T-cell (primary cell): ENCODE results near the gene GRM8. TPM values are rescaled to one million over a fixed set of nuclear protein-coding genes. Genes with fewer than 3 reads are reported as not detected.
"Not testable (repeated sequence)": the region's sequence is repeated elsewhere in the genome, so short reads cannot be mapped to it uniquely, and the experiment has no call there.

Source experiments
- ATAC-seq, 4 experiments: fragments of 200-7000 bp in 3 of 4; fragments of 150-1000 bp in 1 of 4; cut with Tn5 transposase; replicated peaks in 1 of 4; 1 replicate in 3 of 4; 2 replicates in 1 of 4; pipeline ENCODE4 v1.10.0; 2021; ENCODE audit warnings: moderate library complexity in 3 of 4, mild to moderate bottlenecking in 2 of 4, moderate number of reproducible peaks in 1 of 4
- CTCF ChIA-PET, 2 donors: fragments of 300-600 bp; sonication (Branson Sonifier 250); formaldehyde crosslinking; loops; one replicate each; lab custom pipeline; 2022; ENCODE audit warnings: antibody characterized with exemption in 2 of 2; lab: Charles Lee
- POLR2A ChIA-PET, 2 donors: fragments of 300-600 bp; sonication (Branson Sonifier 250); formaldehyde crosslinking; loops; one replicate each; lab custom pipeline; 2022; ENCODE audit warnings: antibody characterized with exemption in 2 of 2; lab: Charles Lee
- DNase-seq, 35 experiments: peaks; one replicate each; pipeline versions ENCODE4 v3.0.0 to v3.0.0-alpha.2; 2013 to 2023
- H3K27ac ChIP-seq: one replicate; pipeline ENCODE4 v1.5.1; 2013; ENCODE audit warnings: low read length
- H3K27me3 ChIP-seq, 2 experiments: replicated peaks in 1 of 2; 1 replicate in 1 of 2; 2 replicates in 1 of 2; pipeline versions ENCODE4 v1.6.1 to v1.7.0; 2013; ENCODE audit warnings: low read length in 1 of 2, mixed read lengths in 1 of 2; ENCODE audit not compliant: control insufficient read depth in 2 of 2, insufficient read depth in 2 of 2; ENCODE audit errors: extremely low read depth in 1 of 2
- H3K36me3 ChIP-seq, 2 donors: 1 replicate in 1 of 2; 2 replicates in 1 of 2; pipeline versions ENCODE4 v1.6.1 to v1.7.0; 2013; ENCODE audit warnings: low read length in 1 of 2; ENCODE audit not compliant: control insufficient read depth in 2 of 2, insufficient read depth in 1 of 2; ENCODE audit errors: extremely low read depth in 1 of 2
- H3K4me1 ChIP-seq, 2 experiments: 1 replicate in 1 of 2; 2 replicates in 1 of 2; pipeline versions ENCODE4 v1.6.1 to v1.7.0; 2013; ENCODE audit warnings: low read length in 2 of 2, mixed read lengths in 1 of 2; ENCODE audit not compliant: insufficient read depth in 2 of 2, control insufficient read depth in 1 of 2; ENCODE audit errors: extremely low read depth in 1 of 2
- H3K4me3 ChIP-seq, 2 donors: 1 replicate in 1 of 2; 2 replicates in 1 of 2; pipeline versions ENCODE4 v1.5.1 to v1.7.0; 2013; ENCODE audit warnings: mild to moderate bottlenecking in 2 of 2, low read length in 1 of 2, moderate library complexity in 1 of 2; ENCODE audit not compliant: control insufficient read depth in 1 of 2; ENCODE audit errors: extremely low read depth in 1 of 2
- H3K9me3 ChIP-seq: 2 replicates; pipeline ENCODE4 v1.7.0; 2013
- H3K27ac Mint-ChIP-seq, 2 donors: one replicate each; pipeline ENCODE4 v1.8.0; 2020 to 2021; ENCODE audit warnings: mild to moderate bottlenecking in 2 of 2, mixed read lengths in 2 of 2
- H3K27me3 Mint-ChIP-seq, 2 donors: one replicate each; pipeline ENCODE4 v1.8.0; 2021 to 2022; ENCODE audit warnings: mixed read lengths in 2 of 2
- H3K36me3 Mint-ChIP-seq: one replicate; pipeline ENCODE4 v1.8.0; 2021; ENCODE audit warnings: mixed read lengths
- H3K4me1 Mint-ChIP-seq, 3 donors: one replicate each; pipeline ENCODE4 v1.8.0; 2020 to 2022; ENCODE audit warnings: mixed read lengths in 3 of 3, mild to moderate bottlenecking in 1 of 3
- H3K4me3 Mint-ChIP-seq, 3 donors: one replicate each; pipeline ENCODE4 v1.8.0; 2020 to 2022; ENCODE audit warnings: mild to moderate bottlenecking in 3 of 3, mixed read lengths in 3 of 3, moderate library complexity in 3 of 3
- H3K9me3 Mint-ChIP-seq, 3 donors: one replicate each; pipeline ENCODE4 v1.8.0; 2020 to 2022; ENCODE audit warnings: mixed read lengths in 3 of 3
- WGBS: methylation state at CpG from one replicate; pipeline ENCODE4 v1.1.5; 2013; ENCODE audit warnings: missing lambda C conversion rate; ENCODE audit not compliant: insufficient coverage; 5-methylcytosine and 5-hydroxymethylcytosine counted together
- total RNA-seq, 35 experiments: library from RNA in 6 of 35; stranded (reverse) in 6 of 35; fragments of 120-200 nt in 1 of 35; gene quantifications; one replicate each; pipeline versions ENCODE4 v1.2.1 to v1.2.4 and lab custom pipeline; 2013 to 2026

The GRM8 gene
- total RNA-seq, 5 donors from 2014 or later (not counting 1 experiment from before 2014, with no cell fraction given) = not detected

GRCh38 chr7:126682176-126682575, 570.6 kb downstream of the GRM8 start:
- Mint-ChIP-seq H3K27ac (no peak overlapping the region), H3K27me3 (no peaks in the 10 kb centered on the region), H3K36me3 (no peaks in the 10 kb centered on the region), H3K9me3 (no peaks in the 10 kb centered on the region), H3K4me1 (no peaks in the 10 kb centered on the region), H3K4me3 (no peak overlapping the region)
- POLR2A ChIA-PET = no interaction called here
- ATAC-seq (no peak), DNase-seq (no peak)
- Histone ChIP-seq H3K4me1 (no peaks in the 10 kb centered on the region), H3K27ac (no peak overlapping the region), H3K36me3 (no peaks in the 10 kb centered on the region), H3K9me3 (no peaks in the 10 kb centered on the region), H3K27me3 (peaks cover 0 to 4% of the 10 kb centered on the region in 2 experiments), H3K4me3 (no peak overlapping the region)
- CTCF ChIA-PET = no interaction called here

GRCh38 chr7:126668762-126669161, 584.0 kb downstream of the GRM8 start:
- H3K9me3 ChIP-seq, H3K27me3 ChIP-seq, H3K27ac ChIP-seq, H3K27ac Mint-ChIP-seq, H3K36me3 Mint-ChIP-seq, H3K4me3 Mint-ChIP-seq, POLR2A ChIA-PET, H3K4me1 Mint-ChIP-seq, H3K27me3 Mint-ChIP-seq, CTCF ChIA-PET, H3K4me1 ChIP-seq, H3K4me3 ChIP-seq, ATAC-seq, DNase-seq, H3K36me3 ChIP-seq: not testable (repeated sequence)
- WGBS = no CpG with 5 or more reads among the region's 1 CpG
- H3K9me3 Mint-ChIP-seq = peaks cover 0 to 16% (median 3%) of the 10 kb centered on the region in 3 donors

GRCh38 chr7:126668367-126668752, 584.4 kb downstream of the GRM8 start:
- H3K27ac Mint-ChIP-seq = no peak overlapping the region
- H3K4me1 ChIP-seq = no peaks in the 10 kb centered on the region
- peaks cover 0 to 16% (median 3%) of the 10 kb centered on the region in 3 donors for H3K9me3 Mint-ChIP-seq
- H3K36me3 ChIP-seq = no peaks in the 10 kb centered on the region
- no peak overlapping the region for H3K27ac ChIP-seq
- DNase-seq = no peak
- H3K4me3 ChIP-seq = no peak overlapping the region
- H3K4me1 Mint-ChIP-seq = no peaks in the 10 kb centered on the region
- H3K27me3 ChIP-seq = no peaks in the 10 kb centered on the region
- 81% methylated on average over 3 of the region's 5 CpGs for WGBS
- ChIA-PET POLR2A (no interaction called here), CTCF (no interaction called here)
- H3K9me3 ChIP-seq = no peaks in the 10 kb centered on the region
- H3K36me3 Mint-ChIP-seq = no peaks in the 10 kb centered on the region
- no peak for ATAC-seq
- H3K27me3 Mint-ChIP-seq = no peaks in the 10 kb centered on the region
- H3K4me3 Mint-ChIP-seq = no peak overlapping the region

- WGBS = 79% methylated on average over 10 of the region's 14 CpGs
- no peak overlapping the region for H3K4me3 Mint-ChIP-seq
- no peak overlapping the region for H3K4me3 ChIP-seq
- no peaks in the 10 kb centered on the region for H3K4me1 Mint-ChIP-seq
- no peaks in the 10 kb centered on the region for H3K9me3 ChIP-seq
- no peaks in the 10 kb centered on the region for H3K4me1 ChIP-seq
- H3K27me3 Mint-ChIP-seq = no peaks in the 10 kb centered on the region
- H3K36me3 Mint-ChIP-seq = no peaks in the 10 kb centered on the region
- ATAC-seq (no peak), DNase-seq (no peak)
- no peak overlapping the region for H3K27ac Mint-ChIP-seq
- H3K36me3 ChIP-seq = no peaks in the 10 kb centered on the region
- no peak overlapping the region for H3K27ac ChIP-seq
- no peaks in the 10 kb centered on the region for H3K27me3 ChIP-seq
- CTCF ChIA-PET = no interaction called here
- peaks cover 0 to 16% (median 3%) of the 10 kb centered on the region in 3 donors for H3K9me3 Mint-ChIP-seq
- POLR2A ChIA-PET = no interaction called here
These were observed 584.9 kb downstream of the GRM8 start for GRCh38 chr7:126667742-126668366.

- ATAC-seq (no peak), DNase-seq (no peak)
- no peak overlapping the region for H3K27ac ChIP-seq
- no peak overlapping the region for H3K4me3 ChIP-seq
- Mint-ChIP-seq H3K4me1 (no peaks in the 10 kb centered on the region), H3K36me3 (no peaks in the 10 kb centered on the region), H3K27ac (no peak overlapping the region), H3K9me3 (peaks cover 3 to 11% (median 3%) of the 10 kb centered on the region in 3 donors), H3K27me3 (no peaks in the 10 kb centered on the region), H3K4me3 (no peak overlapping the region)
- H3K27me3 ChIP-seq = no peaks in the 10 kb centered on the region
- H3K36me3 ChIP-seq = no peaks in the 10 kb centered on the region
- CTCF ChIA-PET = no interaction called here
- no peaks in the 10 kb centered on the region for H3K9me3 ChIP-seq
- POLR2A ChIA-PET = no interaction called here
- WGBS = 100% methylated on average over 1 of the region's 4 CpGs
- H3K4me1 ChIP-seq = no peaks in the 10 kb centered on the region
These were observed 589.9 kb downstream of the GRM8 start for GRCh38 chr7:126662856-126663255.

- no peaks in the 10 kb centered on the region for H3K36me3 ChIP-seq
- H3K4me3 ChIP-seq = no peak overlapping the region
- DNase-seq = no peak
- H3K27me3 Mint-ChIP-seq = no peaks in the 10 kb centered on the region
- H3K4me1 Mint-ChIP-seq = no peaks in the 10 kb centered on the region
- H3K36me3 Mint-ChIP-seq = no peaks in the 10 kb centered on the region
- no peak for ATAC-seq
- POLR2A ChIA-PET = no interaction called here
- CTCF ChIA-PET = no interaction called here
- H3K27me3 ChIP-seq = no peaks in the 10 kb centered on the region
- H3K4me3 Mint-ChIP-seq = no peak overlapping the region
- WGBS = no CpG with 5 or more reads among the region's 3 CpGs
- no peak overlapping the region for H3K27ac Mint-ChIP-seq
- H3K9me3 ChIP-seq = no peaks in the 10 kb centered on the region
- H3K4me1 ChIP-seq = no peaks in the 10 kb centered on the region
- peaks cover 0 to 4% (median 3%) of the 10 kb centered on the region in 3 donors for H3K9me3 Mint-ChIP-seq
- H3K27ac ChIP-seq = no peak overlapping the region
These were observed 593.6 kb downstream of the GRM8 start for GRCh38 chr7:126659124-126659523.

GRCh38 chr7:126658684-126659083, 594.1 kb downstream of the GRM8 start:
- Mint-ChIP-seq H3K4me1 (no peaks in the 10 kb centered on the region), H3K27ac (no peak overlapping the region), H3K9me3 (peaks cover 0 to 4% (median 3%) of the 10 kb centered on the region in 3 donors), H3K27me3 (no peaks in the 10 kb centered on the region), H3K4me3 (no peak overlapping the region), H3K36me3 (no peaks in the 10 kb centered on the region)
- ChIA-PET CTCF (no interaction called here), POLR2A (no interaction called here)
- Histone ChIP-seq H3K27ac (no peak overlapping the region), H3K27me3 (no peaks in the 10 kb centered on the region), H3K36me3 (no peaks in the 10 kb centered on the region), H3K4me3 (no peak overlapping the region), H3K9me3 (no peaks in the 10 kb centered on the region), H3K4me1 (no peaks in the 10 kb centered on the region)
- ATAC-seq = no peak
- WGBS = 100% methylated on average over 1 of the region's 16 CpGs
- DNase-seq = no peak
